Measurements from ENCODE around the gene ADGRL4.

The ADGRL4 gene

DNA sequence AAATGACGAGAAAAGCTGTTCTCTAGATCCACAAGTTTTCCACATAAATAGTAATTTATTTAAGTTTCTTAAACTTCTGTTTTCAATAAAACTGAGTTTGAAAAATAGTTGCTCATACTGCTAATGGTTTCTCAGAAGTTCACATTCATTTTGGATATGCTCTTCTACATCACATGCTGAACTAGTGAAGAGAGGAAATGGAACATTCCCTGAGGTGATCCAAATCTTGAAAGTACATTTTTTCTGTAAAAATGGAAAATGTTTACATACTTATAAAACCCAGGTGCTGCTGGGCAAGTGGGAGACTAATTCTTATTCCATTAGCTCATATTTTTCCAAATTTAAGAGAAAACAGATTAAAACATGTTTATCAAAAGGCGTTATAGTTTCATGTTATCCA lies 111.7 kb downstream of the ADGRL4 start:
- Histone ChIP-seq H3K18ac (ENCODE audit: low read depth in 1 of 2, low read length in 2 of 2) (no peak overlapping the region), H4K8ac (ENCODE audit: low read length) (no peak overlapping the region), H3K4me1 (ENCODE audit: control insufficient read depth, insufficient read depth, low read depth, low read length) (no peaks in the 10 kb centered on the region), H2BK120ac (ENCODE audit: low read depth, low read length) (no peak overlapping the region), H3K27me3 (ENCODE audit: control insufficient read depth in 1 of 2, insufficient read depth in 1 of 2, low read length in 2 of 2) (no peaks in the 10 kb centered on the region), H3K4me3 (ENCODE audit: insufficient read depth in 1 of 2, low read depth in 1 of 2, low read length in 2 of 2) (no peak overlapping the region), H3K79me1 (replicated peaks; ENCODE audit: low read length, poor library complexity, severe bottlenecking) (no peaks in the 10 kb centered on the region), H3K4me2 (ENCODE audit: low read length, poor library complexity, severe bottlenecking) (no peak overlapping the region), H3K23ac (ENCODE audit: low read length in 2 of 2) (no peak overlapping the region), H3K9ac (ENCODE audit: low read length) (no peak overlapping the region), H2AFZ (ENCODE audit: low read depth, low read length) (no peak overlapping the region), H2AK5ac (ENCODE audit: low read length, severe bottlenecking) (no peak overlapping the region), H3K4ac (ENCODE audit: low read depth in 1 of 2, low read length in 2 of 2) (no peak overlapping the region), H3K9me3 (ENCODE audit: control insufficient read depth, low read length) (no peaks in the 10 kb centered on the region), H4K91ac (ENCODE audit: low read length) (no peak overlapping the region), H3K27ac (ENCODE audit: low read length, poor library complexity, severe bottlenecking) (no peak overlapping the region), H2BK12ac (ENCODE audit: low read length in 2 of 2) (no peak overlapping the region), H2BK5ac (ENCODE audit: low read depth, low read length, poor library complexity, severe bottlenecking) (no peak overlapping the region), H3K14ac (ENCODE audit: low read length in 2 of 2) (no peak overlapping the region), H2BK15ac (ENCODE audit: low read depth, poor library complexity, severe bottlenecking) (no peak overlapping the region), H3K36me3 (ENCODE audit: control insufficient read depth in 1 of 2, insufficient read depth in 2 of 2, low read depth in 1 of 2, low read length in 2 of 2) (no peaks in the 10 kb centered on the region)
- DNase-seq: no peak
- WGBS: no CpG with 5 or more reads among the region's 2 CpGs

DNA sequence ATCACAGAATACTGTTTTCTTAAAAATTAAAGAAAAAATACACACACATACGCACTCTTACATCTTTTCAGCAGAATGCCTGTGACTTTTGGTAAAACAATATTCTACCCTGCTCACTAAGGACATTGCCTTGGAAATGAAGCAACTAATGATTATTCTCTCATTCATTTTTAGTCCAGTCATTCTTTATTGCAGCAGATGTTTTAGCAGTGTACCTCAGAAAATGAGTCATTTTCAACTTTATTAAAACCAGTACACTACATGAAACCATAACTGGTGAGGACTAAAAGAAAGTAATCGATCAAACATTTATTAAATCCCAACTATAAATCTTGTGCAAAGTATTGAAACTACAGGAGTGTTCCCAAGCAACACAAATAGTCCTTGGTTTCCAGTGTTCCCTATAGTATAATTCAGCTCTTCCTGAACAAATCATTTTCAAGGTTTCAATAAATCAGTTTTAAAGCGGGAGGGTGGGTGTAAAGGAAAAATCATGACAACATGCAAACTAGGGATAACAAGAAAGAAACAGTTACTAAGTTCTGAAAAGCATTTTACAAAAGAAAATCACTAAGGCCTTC lies 114.2 kb downstream of the ADGRL4 start:
- Histone ChIP-seq H2BK12ac (ENCODE audit: low read length in 2 of 2) (no peak overlapping the region), H3K18ac (ENCODE audit: low read depth in 1 of 2, low read length in 2 of 2) (no peak overlapping the region), H3K9me3 (ENCODE audit: control insufficient read depth, low read length) (no peaks in the 10 kb centered on the region), H3K4me2 (ENCODE audit: low read length, poor library complexity, severe bottlenecking) (no peak overlapping the region), H2BK5ac (ENCODE audit: low read depth, low read length, poor library complexity, severe bottlenecking) (no peak overlapping the region), H3K9ac (ENCODE audit: low read length) (peak overlapping the region; percentile 77), H4K8ac (ENCODE audit: low read length) (no peak overlapping the region), H3K36me3 (ENCODE audit: control insufficient read depth in 1 of 2, insufficient read depth in 2 of 2, low read depth in 1 of 2, low read length in 2 of 2) (peaks cover 0 to 5% of the 10 kb centered on the region in 2 experiments), H4K91ac (ENCODE audit: low read length) (no peak overlapping the region), H3K27me3 (ENCODE audit: control insufficient read depth in 1 of 2, insufficient read depth in 1 of 2, low read length in 2 of 2) (no peaks in the 10 kb centered on the region), H3K14ac (ENCODE audit: low read length in 2 of 2) (no peak overlapping the region), H3K4me1 (ENCODE audit: control insufficient read depth, insufficient read depth, low read depth, low read length) (no peaks in the 10 kb centered on the region), H3K23ac (ENCODE audit: low read length in 2 of 2) (no peak overlapping the region), H3K79me1 (replicated peaks; ENCODE audit: low read length, poor library complexity, severe bottlenecking) (no peaks in the 10 kb centered on the region), H2BK120ac (ENCODE audit: low read depth, low read length) (no peak overlapping the region), H2AK5ac (ENCODE audit: low read length, severe bottlenecking) (no peak overlapping the region), H3K27ac (ENCODE audit: low read length, poor library complexity, severe bottlenecking) (no peak overlapping the region), H2BK15ac (ENCODE audit: low read depth, poor library complexity, severe bottlenecking) (no peak overlapping the region), H3K4me3 (ENCODE audit: insufficient read depth in 1 of 2, low read depth in 1 of 2, low read length in 2 of 2) (peak overlapping the region in 1 of 2 experiments; percentile 39), H2AFZ (ENCODE audit: low read depth, low read length) (no peak overlapping the region), H3K4ac (ENCODE audit: low read depth in 1 of 2, low read length in 2 of 2) (no peak overlapping the region)
- DNase-seq: no peak
- 100% methylated on average over 2 of the region's 3 CpGs for WGBS

DNA sequence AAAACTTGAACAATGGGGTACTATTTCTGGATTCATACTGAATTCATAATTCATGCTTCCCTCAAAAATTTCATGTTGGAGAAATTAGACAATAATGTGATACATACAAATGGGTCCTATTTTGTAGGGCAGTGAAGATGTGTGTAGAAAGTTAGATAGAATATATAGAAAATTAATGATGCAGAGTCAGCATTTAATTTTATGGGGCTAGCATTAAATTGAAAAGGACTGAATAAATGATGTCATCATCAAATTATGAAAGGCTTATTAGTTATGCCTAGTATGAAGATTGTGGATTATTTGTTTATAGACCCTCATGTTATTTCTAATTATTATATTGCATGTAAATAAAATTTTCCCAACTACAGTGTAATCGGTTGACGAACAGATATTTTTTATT lies 119.1 kb downstream of the ADGRL4 start:
- H3K4me3 ChIP-seq (ENCODE audit: insufficient read depth in 1 of 2, low read depth in 1 of 2, low read length in 2 of 2): no peak overlapping the region
- DNase-seq: no peak
- no peak overlapping the region for H3K4me2 ChIP-seq (ENCODE audit: low read length, poor library complexity, severe bottlenecking)
- no peak overlapping the region for H3K14ac ChIP-seq (ENCODE audit: low read length in 2 of 2)
- no CpG with 5 or more reads among the region's 2 CpGs for WGBS
- H2AFZ ChIP-seq (ENCODE audit: low read depth, low read length): no peak overlapping the region
- no peak overlapping the region for H2BK12ac ChIP-seq (ENCODE audit: low read length in 2 of 2)
- H2BK5ac ChIP-seq (ENCODE audit: low read depth, low read length, poor library complexity, severe bottlenecking): no peak overlapping the region
- H4K91ac ChIP-seq (ENCODE audit: low read length): no peak overlapping the region
- no peak overlapping the region for H2AK5ac ChIP-seq (ENCODE audit: low read length, severe bottlenecking)
- no peak overlapping the region for H2BK15ac ChIP-seq (ENCODE audit: low read depth, poor library complexity, severe bottlenecking)
- no peak overlapping the region for H4K8ac ChIP-seq (ENCODE audit: low read length)
- H3K9me3 ChIP-seq (ENCODE audit: control insufficient read depth, low read length): no peaks in the 10 kb centered on the region
- H3K18ac ChIP-seq (ENCODE audit: low read depth in 1 of 2, low read length in 2 of 2): no peak overlapping the region
- no peak overlapping the region for H3K9ac ChIP-seq (ENCODE audit: low read length)
- no peak overlapping the region for H3K4ac ChIP-seq (ENCODE audit: low read depth in 1 of 2, low read length in 2 of 2)
- no peak overlapping the region for H3K27ac ChIP-seq (ENCODE audit: low read length, poor library complexity, severe bottlenecking)
- no peaks in the 10 kb centered on the region for H3K27me3 ChIP-seq (ENCODE audit: control insufficient read depth in 1 of 2, insufficient read depth in 1 of 2, low read length in 2 of 2)
- H3K4me1 ChIP-seq (ENCODE audit: control insufficient read depth, insufficient read depth, low read depth, low read length): peaks cover 2% of the 10 kb centered on the region
- H3K79me1 ChIP-seq (replicated peaks; ENCODE audit: low read length, poor library complexity, severe bottlenecking): no peaks in the 10 kb centered on the region
- H2BK120ac ChIP-seq (ENCODE audit: low read depth, low read length): no peak overlapping the region
- H3K23ac ChIP-seq (ENCODE audit: low read length in 2 of 2): no peak overlapping the region
- peaks cover 0 to 5% of the 10 kb centered on the region in 2 experiments for H3K36me3 ChIP-seq (ENCODE audit: control insufficient read depth in 1 of 2, insufficient read depth in 2 of 2, low read depth in 1 of 2, low read length in 2 of 2)

DNA sequence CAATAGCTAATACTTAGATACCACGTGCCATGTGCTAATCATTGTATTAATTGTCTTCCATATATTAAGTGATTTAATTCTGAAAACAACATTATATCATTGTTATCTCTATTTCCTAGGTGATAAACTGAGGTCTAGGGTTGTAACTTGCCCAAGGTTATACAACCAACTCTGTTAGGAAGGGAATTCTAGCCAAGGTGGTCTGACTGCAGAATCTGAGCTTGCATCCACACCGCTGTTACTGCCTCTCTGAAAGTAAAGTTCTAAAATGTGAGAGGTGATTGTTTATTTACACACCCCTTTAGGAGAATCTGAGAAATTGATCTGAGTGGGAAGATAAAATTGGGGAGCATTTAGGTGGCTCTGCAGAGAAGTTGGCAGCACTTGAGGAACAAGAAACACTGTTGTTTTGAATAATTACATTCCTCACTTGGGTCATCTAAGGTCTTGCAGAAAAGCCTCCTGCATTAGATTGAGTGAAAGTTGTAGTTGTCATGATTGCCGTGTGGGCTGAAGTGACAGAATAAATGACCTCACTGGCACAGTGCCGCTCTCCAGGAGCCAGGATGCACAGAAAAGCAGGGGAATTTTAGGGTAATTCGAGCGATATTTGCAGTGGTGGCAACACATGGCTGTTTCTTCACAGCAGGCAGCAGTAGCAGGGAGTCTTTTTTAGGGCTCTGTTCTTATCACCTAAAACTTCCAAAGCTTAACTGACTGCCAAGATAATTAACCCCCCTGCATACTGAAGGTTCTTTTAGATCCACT lies 121.7 kb downstream of the ADGRL4 start:
- no peak overlapping the region for H3K4me3 ChIP-seq (ENCODE audit: insufficient read depth in 1 of 2, low read depth in 1 of 2, low read length in 2 of 2)
- H3K27me3 ChIP-seq (ENCODE audit: control insufficient read depth in 1 of 2, insufficient read depth in 1 of 2, low read length in 2 of 2): no peaks in the 10 kb centered on the region
- H2BK15ac ChIP-seq (ENCODE audit: low read depth, poor library complexity, severe bottlenecking): no peak overlapping the region
- H3K36me3 ChIP-seq (ENCODE audit: control insufficient read depth in 1 of 2, insufficient read depth in 2 of 2, low read depth in 1 of 2, low read length in 2 of 2): peaks cover 0 to 5% of the 10 kb centered on the region in 2 experiments
- H3K9me3 ChIP-seq (ENCODE audit: control insufficient read depth, low read length): no peaks in the 10 kb centered on the region
- H3K4me1 ChIP-seq (ENCODE audit: control insufficient read depth, insufficient read depth, low read depth, low read length): peaks cover 2% of the 10 kb centered on the region
- H3K23ac ChIP-seq (ENCODE audit: low read length in 2 of 2): no peak overlapping the region
- no peak overlapping the region for H4K91ac ChIP-seq (ENCODE audit: low read length)
- no peak overlapping the region for H3K27ac ChIP-seq (ENCODE audit: low read length, poor library complexity, severe bottlenecking)
- no peak overlapping the region for H2BK12ac ChIP-seq (ENCODE audit: low read length in 2 of 2)
- H4K8ac ChIP-seq (ENCODE audit: low read length): no peak overlapping the region
- no peaks in the 10 kb centered on the region for H3K79me1 ChIP-seq (replicated peaks; ENCODE audit: low read length, poor library complexity, severe bottlenecking)
- H2BK120ac ChIP-seq (ENCODE audit: low read depth, low read length): no peak overlapping the region
- H2BK5ac ChIP-seq (ENCODE audit: low read depth, low read length, poor library complexity, severe bottlenecking): no peak overlapping the region
- no peak overlapping the region for H3K4me2 ChIP-seq (ENCODE audit: low read length, poor library complexity, severe bottlenecking)
- no peak overlapping the region for H3K14ac ChIP-seq (ENCODE audit: low read length in 2 of 2)
- H3K4ac ChIP-seq (ENCODE audit: low read depth in 1 of 2, low read length in 2 of 2): no peak overlapping the region
- H3K9ac ChIP-seq (ENCODE audit: low read length): peak overlapping the region; percentile 6
- no peak overlapping the region for H2AFZ ChIP-seq (ENCODE audit: low read depth, low read length)
- DNase-seq: peak; percentile 6
- WGBS: 40% methylated on average over 3 of the region's 6 CpGs
- no peak overlapping the region for H2AK5ac ChIP-seq (ENCODE audit: low read length, severe bottlenecking)
- H3K18ac ChIP-seq (ENCODE audit: low read depth in 1 of 2, low read length in 2 of 2): peak overlapping the region in 1 of 2 experiments; percentile 28

Data from mesenchymal stem cell (in vitro differentiated cells and primary cell).